ENCODE results near the gene C1QTNF1. TPM values are rescaled to one million over a fixed set of nuclear protein-coding genes. Genes with fewer than 3 reads are reported as not detected.
A peak's percentile ranks its signal among the peaks of the same experiment; 100 is the strongest.

C1QTNF1 gene, protein sequence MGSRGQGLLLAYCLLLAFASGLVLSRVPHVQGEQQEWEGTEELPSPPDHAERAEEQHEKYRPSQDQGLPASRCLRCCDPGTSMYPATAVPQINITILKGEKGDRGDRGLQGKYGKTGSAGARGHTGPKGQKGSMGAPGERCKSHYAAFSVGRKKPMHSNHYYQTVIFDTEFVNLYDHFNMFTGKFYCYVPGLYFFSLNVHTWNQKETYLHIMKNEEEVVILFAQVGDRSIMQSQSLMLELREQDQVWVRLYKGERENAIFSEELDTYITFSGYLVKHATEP
- not detected for total RNA-seq
- not detected for polyA plus RNA-seq

DNA sequence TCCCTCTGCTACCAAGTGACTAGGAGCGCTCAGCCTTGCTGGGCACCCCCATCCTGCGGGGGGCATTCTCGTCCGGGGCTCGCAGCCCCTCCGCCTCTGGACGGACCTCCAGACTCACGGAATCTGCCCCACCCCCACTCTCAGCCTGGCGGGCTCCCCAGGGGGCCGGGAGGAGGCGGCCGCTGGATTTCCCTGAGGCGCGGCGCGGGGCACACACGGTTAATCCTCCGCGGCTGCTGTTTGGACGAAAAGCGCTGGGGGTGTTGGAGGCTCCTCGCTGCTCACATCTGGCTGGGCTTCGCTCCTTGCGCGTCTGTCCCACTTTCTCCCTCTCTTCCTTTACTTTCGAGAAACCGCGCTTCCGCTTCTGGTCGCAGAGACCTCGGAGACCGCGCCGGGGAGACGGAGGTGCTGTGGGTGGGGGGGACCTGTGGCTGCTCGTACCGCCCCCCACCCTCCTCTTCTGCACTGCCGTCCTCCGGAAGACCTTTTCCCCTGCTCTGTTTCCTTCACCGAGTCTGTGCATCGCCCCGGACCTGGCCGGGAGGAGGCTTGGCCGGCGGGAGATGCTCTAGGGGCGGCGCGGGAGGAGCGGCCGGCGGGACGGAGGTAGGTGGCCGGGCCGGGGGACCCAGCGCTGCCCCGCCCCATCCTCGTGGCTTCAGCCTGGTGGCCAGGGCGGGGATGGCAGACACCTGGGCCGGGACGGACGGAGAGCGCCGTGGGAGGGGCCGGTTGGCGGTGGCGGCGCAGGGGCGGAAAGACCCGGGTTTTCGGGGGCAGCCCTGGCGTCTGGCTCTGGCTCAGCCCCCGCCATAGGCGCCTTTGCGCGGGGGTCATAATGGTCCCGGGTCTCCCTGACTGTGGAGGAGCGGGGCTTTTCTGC lies at the start of gene C1QTNF1:
C1QTNF1 (plus strand) TSS at position 284 of the 886 bp plus-strand sequence. CDS start 19,800 bp downstream, outside the sequence.
- H3K27me3 ChIP-seq (ENCODE audit: control insufficient read depth, insufficient read depth, low read length) = peaks cover 3% of the 10 kb centered on the region
- H3K27me3 Mint-ChIP-seq = peaks cover 73% of the 10 kb centered on the region

DNA sequence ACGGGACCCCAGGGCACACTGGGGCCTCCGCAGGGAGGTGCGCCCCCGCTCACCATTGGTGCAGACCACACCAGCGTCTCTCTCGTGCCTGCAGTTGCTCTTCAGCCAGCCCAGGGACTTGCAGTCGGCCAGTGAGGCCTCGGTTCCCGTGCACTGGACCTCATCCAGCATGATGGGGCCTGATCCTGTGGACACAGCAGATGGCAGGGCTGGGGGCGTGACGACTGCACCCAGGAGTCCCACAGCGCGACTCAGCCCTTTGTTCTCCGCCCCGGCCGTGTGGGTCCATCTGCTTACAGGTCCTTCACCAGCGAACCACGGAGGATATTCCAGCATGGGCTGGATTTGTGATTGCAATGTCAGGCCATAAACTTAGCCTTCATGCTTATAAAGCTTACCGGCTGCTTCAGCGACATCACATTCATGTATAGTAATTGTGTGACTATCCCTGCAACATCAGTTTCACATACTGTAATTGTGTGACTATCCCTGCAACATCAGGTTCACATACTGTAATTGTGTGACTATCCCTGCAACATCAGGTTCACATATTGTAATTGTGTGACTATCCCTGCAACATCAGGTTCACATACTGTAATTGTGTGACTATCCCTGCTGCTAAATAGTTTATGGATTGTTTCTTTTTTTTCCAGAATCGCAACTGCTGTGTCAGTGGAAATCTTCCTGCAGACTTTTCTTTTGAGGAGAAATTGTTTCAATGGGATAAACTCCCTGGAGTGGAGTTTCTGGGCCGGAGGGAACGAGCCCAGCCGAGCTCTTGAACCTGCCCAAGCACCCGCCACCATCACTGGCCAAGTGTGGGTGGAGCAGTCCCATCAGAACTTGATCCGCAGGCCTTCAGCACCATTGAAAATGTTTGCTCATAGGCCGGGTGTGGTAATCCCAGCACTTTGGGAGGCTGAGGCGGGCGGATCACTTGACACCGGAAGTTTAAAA lies 49.1 kb upstream of the C1QTNF1 start:
- peaks cover 10% of the 10 kb centered on the region for H3K4me1 ChIP-seq (ENCODE audit: control insufficient read depth, insufficient read depth, low read length, poor library complexity, severe bottlenecking)
- H3K4me3 ChIP-seq (ENCODE audit: low read depth, low read length) = no peak overlapping the region
- H3K4me3 Mint-ChIP-seq = no peak overlapping the region
- H3K4me1 Mint-ChIP-seq = peaks cover 0 to 13% (median 7%) of the 10 kb centered on the region in 4 donors
- H3K36me3 Mint-ChIP-seq = peaks cover 5% of the 10 kb centered on the region
- no peaks in the 10 kb centered on the region for H3K36me3 ChIP-seq (ENCODE audit: control insufficient read depth, insufficient read depth, low read length)
- no peak for DNase-seq
- H3K9me3 Mint-ChIP-seq = no peaks in the 10 kb centered on the region
- H3K27ac ChIP-seq (ENCODE audit: insufficient read depth, low read length, poor library complexity, severe bottlenecking) = no peak overlapping the region
- H3K27me3 Mint-ChIP-seq = no peaks in the 10 kb centered on the region
- H3K27me3 ChIP-seq (ENCODE audit: control insufficient read depth, insufficient read depth, low read length) = no peaks in the 10 kb centered on the region
- ATAC-seq (ENCODE audit: low read depth in 2 of 2) = no peak
- no peak overlapping the region for H3K27ac Mint-ChIP-seq
- H3K9me3 ChIP-seq (ENCODE audit: control insufficient read depth in 2 of 2, low read length in 2 of 2) = no peaks in the 10 kb centered on the region

More for the DNA sequence above, at the start of gene C1QTNF1:
- Histone ChIP-seq H3K4me1 (ENCODE audit: control insufficient read depth, insufficient read depth, low read length, poor library complexity, severe bottlenecking) (peaks cover 12% of the 10 kb centered on the region), H3K27ac (ENCODE audit: insufficient read depth, low read length, poor library complexity, severe bottlenecking) (no peak within 1 kb of the TSS), H3K36me3 (ENCODE audit: control insufficient read depth, insufficient read depth, low read length) (no peaks in the 10 kb centered on the region), H3K9me3 (ENCODE audit: control insufficient read depth in 2 of 2, low read length in 2 of 2) (no peaks in the 10 kb centered on the region), H3K4me3 (ENCODE audit: low read depth, low read length) (no peak within 1 kb of the TSS)
- H3K4me3 Mint-ChIP-seq = peak within 1 kb of the TSS; percentile 82 to 89 (median 88)
- H3K36me3 Mint-ChIP-seq = no peaks in the 10 kb centered on the region
- ATAC-seq (ENCODE audit: low read depth in 2 of 2) (peak; percentile 45 to 61), DNase-seq (peak in 1 of 3 donors; percentile 23)
- peak within 1 kb of the TSS in 1 of 3 donors; percentile 46 for H3K27ac Mint-ChIP-seq
- peaks cover 0 to 2% (median 0%) of the 10 kb centered on the region in 7 donors for H3K9me3 Mint-ChIP-seq
- H3K4me1 Mint-ChIP-seq = peaks cover 0 to 14% (median 7%) of the 10 kb centered on the region in 4 donors

DNA sequence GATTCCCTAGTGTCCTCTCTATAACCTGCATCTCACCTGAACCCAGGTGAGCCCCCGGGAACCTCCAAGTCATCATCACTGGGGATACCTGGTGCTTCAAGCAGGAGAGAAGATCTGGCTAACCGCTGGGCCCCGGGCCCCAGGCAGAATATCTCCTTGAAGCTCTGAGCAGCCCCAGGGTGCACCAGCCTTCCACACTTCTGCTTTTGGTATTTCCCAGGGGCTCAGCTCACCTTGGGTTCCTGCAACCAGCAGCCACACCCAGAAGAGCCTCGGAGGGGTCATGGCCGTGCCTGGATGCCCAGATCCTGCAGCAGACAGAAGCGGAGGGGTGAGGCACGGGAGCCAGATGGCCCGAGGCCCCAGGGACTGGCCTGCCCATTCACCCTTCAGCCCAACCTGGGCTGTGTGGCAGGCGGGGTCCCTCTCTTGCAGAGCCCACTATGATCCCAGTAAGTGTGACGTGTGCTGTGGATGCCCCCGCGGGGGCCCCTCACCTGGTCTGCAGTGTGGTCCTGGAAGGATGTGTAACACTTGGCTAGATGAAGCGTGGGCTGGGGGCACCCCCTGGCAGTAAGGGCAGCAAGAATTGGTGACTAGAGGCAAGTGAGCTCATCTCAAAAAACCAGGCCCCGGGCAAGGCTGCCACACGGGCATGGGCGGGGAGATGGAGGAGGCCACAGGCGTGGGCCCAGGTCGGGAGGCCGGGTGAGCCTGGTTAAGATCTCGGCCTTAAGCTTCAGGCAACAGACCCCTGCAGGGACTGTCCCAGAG lies 46.9 kb upstream of the C1QTNF1 start:
- no peak overlapping the region for H3K27ac ChIP-seq (ENCODE audit: insufficient read depth, low read length, poor library complexity, severe bottlenecking)
- Mint-ChIP-seq H3K27ac (no peak overlapping the region), H3K36me3 (no peaks in the 10 kb centered on the region), H3K9me3 (no peaks in the 10 kb centered on the region), H3K4me3 (peak overlapping the region in 1 of 4 donors; percentile 80), H3K27me3 (no peaks in the 10 kb centered on the region), H3K4me1 (peaks cover 0 to 10% (median 0%) of the 10 kb centered on the region in 4 donors)
- peaks cover 7% of the 10 kb centered on the region for H3K4me1 ChIP-seq (ENCODE audit: control insufficient read depth, insufficient read depth, low read length, poor library complexity, severe bottlenecking)
- no peaks in the 10 kb centered on the region for H3K36me3 ChIP-seq (ENCODE audit: control insufficient read depth, insufficient read depth, low read length)
- no peaks in the 10 kb centered on the region for H3K27me3 ChIP-seq (ENCODE audit: control insufficient read depth, insufficient read depth, low read length)
- DNase-seq (no peak), ATAC-seq (ENCODE audit: low read depth in 2 of 2) (no peak)
- no peaks in the 10 kb centered on the region for H3K9me3 ChIP-seq (ENCODE audit: control insufficient read depth in 2 of 2, low read length in 2 of 2)
- no peak overlapping the region for H3K4me3 ChIP-seq (ENCODE audit: low read depth, low read length)

DNA sequence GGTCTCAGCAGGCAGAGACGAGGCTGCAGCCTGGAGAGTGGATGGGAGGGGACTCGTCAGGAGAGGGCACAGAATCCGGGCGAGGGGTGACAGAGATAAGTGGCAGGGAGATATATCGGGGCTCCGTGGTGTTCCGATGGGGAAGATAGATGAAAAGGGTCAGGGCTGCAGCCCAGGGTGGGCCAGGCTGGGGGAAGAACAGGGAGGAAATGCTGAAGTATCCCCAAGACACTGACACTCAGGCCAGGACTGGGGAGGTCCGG lies 46.4 kb upstream of the C1QTNF1 start:
- no peak overlapping the region for H3K4me3 ChIP-seq (ENCODE audit: low read depth, low read length)
- H3K27me3 ChIP-seq (ENCODE audit: control insufficient read depth, insufficient read depth, low read length) = no peaks in the 10 kb centered on the region
- DNase-seq (no peak), ATAC-seq (ENCODE audit: low read depth in 2 of 2) (no peak)
- peaks cover 0 to 10% (median 0%) of the 10 kb centered on the region in 4 donors for H3K4me1 Mint-ChIP-seq
- H3K4me1 ChIP-seq (ENCODE audit: control insufficient read depth, insufficient read depth, low read length, poor library complexity, severe bottlenecking) = peaks cover 7% of the 10 kb centered on the region
- no peaks in the 10 kb centered on the region for H3K9me3 ChIP-seq (ENCODE audit: control insufficient read depth in 2 of 2, low read length in 2 of 2)
- peak overlapping the region in 1 of 3 donors; percentile 69 for H3K27ac Mint-ChIP-seq
- no peaks in the 10 kb centered on the region for H3K36me3 ChIP-seq (ENCODE audit: control insufficient read depth, insufficient read depth, low read length)
- no peak overlapping the region for H3K27ac ChIP-seq (ENCODE audit: insufficient read depth, low read length, poor library complexity, severe bottlenecking)
- no peaks in the 10 kb centered on the region for H3K36me3 Mint-ChIP-seq
- no peaks in the 10 kb centered on the region for H3K27me3 Mint-ChIP-seq
- no peaks in the 10 kb centered on the region for H3K9me3 Mint-ChIP-seq
- H3K4me3 Mint-ChIP-seq = peak overlapping the region in 1 of 4 donors; percentile 80

DNA sequence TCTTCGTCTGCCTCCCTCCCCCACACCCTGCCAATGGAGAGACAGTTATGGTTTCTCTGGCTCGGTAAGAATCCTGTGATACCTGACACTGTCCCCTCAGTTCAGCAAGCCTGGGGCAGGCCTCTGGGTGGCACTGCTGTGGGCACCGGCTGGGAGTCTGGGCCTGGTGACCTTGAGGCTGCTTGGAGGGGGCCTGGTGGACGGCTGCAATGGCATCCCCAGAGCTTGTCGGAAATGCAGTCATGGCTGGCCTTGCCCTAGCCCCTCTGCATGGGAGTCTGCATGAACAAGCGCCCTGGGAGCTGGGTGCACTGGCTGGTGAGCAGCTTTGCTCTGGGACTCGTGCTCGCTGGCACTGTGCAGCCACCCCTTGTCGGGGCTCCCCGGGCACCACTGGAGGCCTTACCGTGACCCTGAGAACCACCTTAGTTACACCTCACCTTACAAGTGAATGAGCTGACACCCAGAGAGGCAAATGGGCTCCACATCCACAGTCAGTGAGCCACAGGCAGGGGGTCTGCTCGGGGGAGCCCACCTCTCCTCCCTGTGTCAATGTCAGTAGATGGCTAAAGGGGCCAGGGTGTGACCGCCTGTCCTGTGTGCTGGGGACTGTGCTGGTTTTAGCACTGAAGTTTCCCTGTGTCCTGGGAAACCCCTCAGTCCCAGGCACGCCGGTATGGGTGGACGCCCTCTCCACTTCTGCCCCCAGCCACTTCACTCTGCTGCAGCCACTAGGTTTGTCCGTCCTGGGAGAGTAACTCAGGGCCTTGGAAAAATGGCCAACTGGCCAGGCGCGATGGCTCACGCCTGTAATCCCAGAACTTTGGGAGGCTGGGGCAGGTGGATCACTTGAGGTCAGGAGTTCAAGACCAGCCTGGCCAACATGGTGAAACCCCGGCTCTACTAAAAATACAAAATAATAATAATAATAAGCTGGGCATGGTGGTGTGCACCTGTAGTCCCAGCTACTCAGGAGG lies 45.7 kb upstream of the C1QTNF1 start:
- no peak for ATAC-seq (ENCODE audit: low read depth in 2 of 2)
- Mint-ChIP-seq H3K27me3 (no peaks in the 10 kb centered on the region), H3K27ac (no peak overlapping the region), H3K4me1 (peaks cover 0 to 10% (median 0%) of the 10 kb centered on the region in 4 donors), H3K9me3 (no peaks in the 10 kb centered on the region), H3K4me3 (peak overlapping the region in 3 of 4 donors; percentile 19 to 82 (median 69)), H3K36me3 (no peaks in the 10 kb centered on the region)
- no peak for DNase-seq
- peaks cover 7% of the 10 kb centered on the region for H3K4me1 ChIP-seq (ENCODE audit: control insufficient read depth, insufficient read depth, low read length, poor library complexity, severe bottlenecking)
- no peaks in the 10 kb centered on the region for H3K27me3 ChIP-seq (ENCODE audit: control insufficient read depth, insufficient read depth, low read length)
- H3K9me3 ChIP-seq (ENCODE audit: control insufficient read depth in 2 of 2, low read length in 2 of 2) = no peaks in the 10 kb centered on the region
- no peaks in the 10 kb centered on the region for H3K36me3 ChIP-seq (ENCODE audit: control insufficient read depth, insufficient read depth, low read length)
- no peak overlapping the region for H3K4me3 ChIP-seq (ENCODE audit: low read depth, low read length)
- H3K27ac ChIP-seq (ENCODE audit: insufficient read depth, low read length, poor library complexity, severe bottlenecking) = no peak overlapping the region

DNA sequence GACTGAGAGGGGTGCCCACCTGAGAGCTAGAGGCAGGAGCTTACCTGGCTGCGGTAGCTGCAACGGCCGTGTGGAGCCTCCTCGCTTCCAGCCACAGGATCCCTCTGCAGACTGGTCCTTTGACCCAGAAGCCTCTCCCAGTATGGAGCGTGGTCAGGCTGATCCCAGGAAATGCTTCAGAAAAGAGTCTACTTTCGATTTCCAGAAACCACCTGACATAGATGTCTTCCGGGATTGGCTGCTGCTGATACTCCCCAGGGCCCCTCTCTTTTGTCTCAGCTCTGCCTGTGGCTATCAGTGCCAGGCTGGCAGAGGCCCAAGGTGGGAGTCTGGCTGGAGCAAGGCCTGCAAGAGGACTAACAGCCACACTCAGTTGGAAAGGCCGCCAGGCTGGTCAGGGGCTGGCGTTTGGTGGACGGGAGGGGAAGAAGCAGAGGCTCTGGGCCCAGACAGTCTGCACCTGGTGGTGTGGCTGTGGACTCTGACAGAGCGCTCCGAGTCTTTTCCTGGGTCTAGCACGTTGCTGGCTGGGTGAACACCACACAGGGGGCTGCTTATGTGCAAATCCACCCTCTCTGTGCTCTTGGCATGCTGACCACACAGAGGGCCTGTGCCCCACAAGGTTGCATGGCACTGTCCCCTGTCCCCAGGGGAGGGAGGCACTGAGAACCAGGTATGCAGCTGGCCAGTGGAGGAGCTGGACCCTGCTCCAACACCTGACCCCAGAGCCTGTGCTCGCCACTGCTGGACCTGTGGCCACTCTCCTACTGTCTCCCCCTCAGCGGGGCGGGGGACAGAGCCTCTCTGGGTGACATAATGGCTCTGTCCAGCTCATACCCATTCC lies 44.0 kb upstream of the C1QTNF1 start, which contains the start of gene LGALS3BP:
LGALS3BP (minus strand) TSS at position 144 of the 844 bp plus-strand sequence. CDS start 2,732 bp downstream, outside the sequence.
- Mint-ChIP-seq H3K9me3 (peaks cover 0 to 2% (median 0%) of the 10 kb centered on the region in 7 donors), H3K4me3 (peak within 1 kb of the TSS; percentile 19 to 82 (median 68)), H3K27me3 (no peaks in the 10 kb centered on the region), H3K4me1 (peaks cover 0 to 10% (median 0%) of the 10 kb centered on the region in 4 donors), H3K36me3 (no peaks in the 10 kb centered on the region), H3K27ac (peak within 1 kb of the TSS in 2 of 3 donors; percentile 42 to 86)
- H3K9me3 ChIP-seq (ENCODE audit: control insufficient read depth in 2 of 2, low read length in 2 of 2) = no peaks in the 10 kb centered on the region
- no peak within 1 kb of the TSS for H3K27ac ChIP-seq (ENCODE audit: insufficient read depth, low read length, poor library complexity, severe bottlenecking)
- peak within 1 kb of the TSS; percentile 64 for H3K4me3 ChIP-seq (ENCODE audit: low read depth, low read length)
- peak; percentile 69 to 78 for ATAC-seq (ENCODE audit: low read depth in 2 of 2)
- H3K36me3 ChIP-seq (ENCODE audit: control insufficient read depth, insufficient read depth, low read length) = no peaks in the 10 kb centered on the region
- H3K4me1 ChIP-seq (ENCODE audit: control insufficient read depth, insufficient read depth, low read length, poor library complexity, severe bottlenecking) = peaks cover 7% of the 10 kb centered on the region
- no peaks in the 10 kb centered on the region for H3K27me3 ChIP-seq (ENCODE audit: control insufficient read depth, insufficient read depth, low read length)
- DNase-seq = peak in 2 of 3 donors; percentile 12 to 71
